Neural cell (in vitro differentiated cells): ENCODE measurements around the gene ATP1A1. TPM values are rescaled to one million over a fixed set of nuclear protein-coding genes. Genes with fewer than 3 reads are reported as not detected.

Source experiments
- H2AFZ ChIP-seq: fragments of 200-600, 300-800 bp; sonication (generic), shearing (Covaris generic); 2 replicates; pipeline ENCODE4 v1.6.0; 2014; ENCODE audit warnings: low read depth, mild to moderate bottlenecking, antibody characterized with exemption, low read length, moderate library complexity
- H3F3A ChIP-seq: fragments of 200-600 bp; shearing (Covaris generic); 2 replicates; pipeline ENCODE4 v1.6.1; 2016; ENCODE audit warnings: mild to moderate bottlenecking, moderate library complexity, mixed read lengths, antibody characterized with exemption, low read length; ENCODE audit not compliant: insufficient read depth, poor library complexity, severe bottlenecking
- H3K27ac ChIP-seq: fragments of 200-600, 300-800 bp; sonication (generic), shearing (Covaris generic); 2 replicates; pipeline ENCODE4 v1.5.1; 2014; ENCODE audit warnings: mild to moderate bottlenecking, low read length, moderate library complexity
- H3K27me3 ChIP-seq: fragments of 300-800, 200-600 bp; sonication (generic), shearing (Covaris generic); 2 replicates; pipeline ENCODE4 v1.6.0; 2014; ENCODE audit warnings: mild to moderate bottlenecking, low read depth, low read length, moderate library complexity; ENCODE audit not compliant: insufficient read depth
- H3K36me3 ChIP-seq: fragments of 300-800, 200-600 bp; sonication (generic), shearing (Covaris generic); 2 replicates; pipeline ENCODE4 v1.5.1; 2014; ENCODE audit warnings: mild to moderate bottlenecking, antibody characterized with exemption, low read length, moderate library complexity; ENCODE audit not compliant: insufficient read depth
- H3K4me2 ChIP-seq: fragments of 300-800, 200-600 bp; sonication (generic), shearing (Covaris generic); 2 replicates; pipeline ENCODE4 v1.6.0; 2014; ENCODE audit warnings: mild to moderate bottlenecking, low read length
- H3K4me3 ChIP-seq: fragments of 300-800, 200-600 bp; sonication (generic), shearing (Covaris generic); 2 replicates; pipeline ENCODE4 v1.5.1; 2014; ENCODE audit warnings: mild to moderate bottlenecking, low read length, moderate library complexity
- H3K79me2 ChIP-seq: fragments of 200-600 bp; shearing (Covaris generic); replicated peaks from 2 replicates; pipeline ENCODE4 v1.6.0; 2014; ENCODE audit warnings: mild to moderate bottlenecking, low read length, moderate library complexity; ENCODE audit not compliant: insufficient read depth
- H3K9ac ChIP-seq: fragments of 300-800, 200-600 bp; sonication (generic), shearing (Covaris generic); 2 replicates; pipeline ENCODE4 v1.6.1; 2016; ENCODE audit warnings: mild to moderate bottlenecking, low read length, mixed read lengths
- H3K9me2 ChIP-seq: fragments of 200-600 bp; shearing (Covaris generic); 2 replicates; pipeline ENCODE4 v1.6.1; 2016; ENCODE audit warnings: mild to moderate bottlenecking, low read length, mixed read lengths; ENCODE audit not compliant: insufficient read depth
- H3K9me3 ChIP-seq: fragments of 200-600, 300-800 bp; sonication (generic), shearing (Covaris generic); 2 replicates; pipeline ENCODE4 v1.6.1; 2016; ENCODE audit warnings: mild to moderate bottlenecking, mixed run types, low read length, moderate library complexity, mixed read lengths
- H4K20me1 ChIP-seq: fragments of 200-600 bp; shearing (Covaris generic); 2 replicates; pipeline ENCODE4 v1.6.1; 2016; ENCODE audit warnings: mild to moderate bottlenecking, mixed run types; ENCODE audit not compliant: insufficient read depth
- CTCF ChIP-seq: fragments of 450-650 bp; IDR thresholded peaks from 2 replicates; pipeline ENCODE4 v1.5.1; 2014; ENCODE audit warnings: antibody characterized with exemption, mild to moderate bottlenecking, moderate library complexity; ENCODE audit not compliant: poor library complexity, severe bottlenecking
- EP300 ChIP-seq: fragments of 450-650 bp; conservative IDR thresholded peaks from 2 replicates; pipeline ENCODE4 v1.6.1; 2014; ENCODE audit warnings: antibody characterized with exemption, mild to moderate bottlenecking, moderate library complexity; ENCODE audit not compliant: poor library complexity, severe bottlenecking
- EZH2 ChIP-seq: fragments of 200-600, 300-800 bp; shearing (Covaris generic), sonication (generic); IDR thresholded peaks from 2 replicates; pipeline ENCODE4 v1.6.1; 2014; ENCODE audit warnings: antibody characterized with exemption, low read length, borderline replicate concordance, mild to moderate bottlenecking; ENCODE audit not compliant: insufficient read depth, poor library complexity, severe bottlenecking
- MXI1 ChIP-seq: fragments of 450-650 bp; conservative IDR thresholded peaks from 2 replicates; pipeline ENCODE4 v1.6.1; 2014; ENCODE audit warnings: antibody characterized with exemption, mild to moderate bottlenecking; ENCODE audit not compliant: poor library complexity, severe bottlenecking
- POLR2AphosphoS5 ChIP-seq: IDR thresholded peaks from 2 replicates; pipeline ENCODE4 v1.6.1; 2012
- RAD21 ChIP-seq: fragments of 450-650 bp; conservative IDR thresholded peaks from 2 replicates; pipeline ENCODE4 v1.6.1; 2014; ENCODE audit warnings: antibody characterized with exemption, mild to moderate bottlenecking, moderate library complexity
- SMC3 ChIP-seq: fragments of 450-650 bp; conservative IDR thresholded peaks from 2 replicates; pipeline ENCODE4 v1.6.1; 2014; ENCODE audit warnings: antibody characterized with exemption, mild to moderate bottlenecking, moderate library complexity; ENCODE audit not compliant: poor library complexity
- TAF1 ChIP-seq: IDR thresholded peaks from 2 replicates; pipeline ENCODE4 v1.6.1; 2012; ENCODE audit warnings: low read depth
- polyA plus RNA-seq: library from polyadenylated mRNA; depleted of rRNA; stranded (reverse); fragments of >200 nt; gene quantifications from 2 replicates; pipeline ENCODE4 v1.2.3, GENCODE V29; 2014
- TF ChIP-seq, protein P1 (sequence below): IDR thresholded peaks from 2 replicates; pipeline ENCODE4 v1.6.1; 2012; ENCODE audit warnings: borderline replicate concordance

The ATP1A1 gene
- polyA plus RNA-seq, 1 donor from 2014 or later, result 44.2 TPM

- Histone ChIP-seq H4K20me1 (no peaks in the 10 kb centered on the region), H3K9me2 (no peaks in the 10 kb centered on the region), H3K4me3 (no peak overlapping the region), H3K36me3 (no peaks in the 10 kb centered on the region), H3F3A (no peaks in the 10 kb centered on the region), H3K27me3 (no peaks in the 10 kb centered on the region), H2AFZ (no peak overlapping the region), H3K4me2 (no peak overlapping the region), H3K27ac (no peak overlapping the region), H3K9ac (no peak overlapping the region), H3K79me2 (no peaks in the 10 kb centered on the region), H3K9me3 (no peaks in the 10 kb centered on the region)
- no peak for TF ChIP-seq MXI1
- TF ChIP-seq, protein P1, sequence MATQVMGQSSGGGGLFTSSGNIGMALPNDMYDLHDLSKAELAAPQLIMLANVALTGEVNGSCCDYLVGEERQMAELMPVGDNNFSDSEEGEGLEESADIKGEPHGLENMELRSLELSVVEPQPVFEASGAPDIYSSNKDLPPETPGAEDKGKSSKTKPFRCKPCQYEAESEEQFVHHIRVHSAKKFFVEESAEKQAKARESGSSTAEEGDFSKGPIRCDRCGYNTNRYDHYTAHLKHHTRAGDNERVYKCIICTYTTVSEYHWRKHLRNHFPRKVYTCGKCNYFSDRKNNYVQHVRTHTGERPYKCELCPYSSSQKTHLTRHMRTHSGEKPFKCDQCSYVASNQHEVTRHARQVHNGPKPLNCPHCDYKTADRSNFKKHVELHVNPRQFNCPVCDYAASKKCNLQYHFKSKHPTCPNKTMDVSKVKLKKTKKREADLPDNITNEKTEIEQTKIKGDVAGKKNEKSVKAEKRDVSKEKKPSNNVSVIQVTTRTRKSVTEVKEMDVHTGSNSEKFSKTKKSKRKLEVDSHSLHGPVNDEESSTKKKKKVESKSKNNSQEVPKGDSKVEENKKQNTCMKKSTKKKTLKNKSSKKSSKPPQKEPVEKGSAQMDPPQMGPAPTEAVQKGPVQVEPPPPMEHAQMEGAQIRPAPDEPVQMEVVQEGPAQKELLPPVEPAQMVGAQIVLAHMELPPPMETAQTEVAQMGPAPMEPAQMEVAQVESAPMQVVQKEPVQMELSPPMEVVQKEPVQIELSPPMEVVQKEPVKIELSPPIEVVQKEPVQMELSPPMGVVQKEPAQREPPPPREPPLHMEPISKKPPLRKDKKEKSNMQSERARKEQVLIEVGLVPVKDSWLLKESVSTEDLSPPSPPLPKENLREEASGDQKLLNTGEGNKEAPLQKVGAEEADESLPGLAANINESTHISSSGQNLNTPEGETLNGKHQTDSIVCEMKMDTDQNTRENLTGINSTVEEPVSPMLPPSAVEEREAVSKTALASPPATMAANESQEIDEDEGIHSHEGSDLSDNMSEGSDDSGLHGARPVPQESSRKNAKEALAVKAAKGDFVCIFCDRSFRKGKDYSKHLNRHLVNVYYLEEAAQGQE, result no peak
- no peak for TF ChIP-seq RAD21
- TF ChIP-seq EZH2, result no peak
- TF ChIP-seq POLR2AphosphoS5, result no peak
- TF ChIP-seq EP300, result no peak
- no peak for TF ChIP-seq CTCF
- TF ChIP-seq TAF1, result no peak
- TF ChIP-seq SMC3, result no peak
These were observed 38.9 kb downstream of the ATP1A1 start for GRCh38 chr1:116411784-116412479.

GRCh38 chr1:116412480-116412798 lies 39.4 kb downstream of the ATP1A1 start:
- H3F3A ChIP-seq, result no peaks in the 10 kb centered on the region
- H3K9me3 ChIP-seq, result no peaks in the 10 kb centered on the region
- H3K27me3 ChIP-seq, result no peaks in the 10 kb centered on the region
- TF ChIP-seq CTCF (no peak), TAF1 (no peak)
- TF ChIP-seq, protein P1, result no peak
- H4K20me1 ChIP-seq, result no peaks in the 10 kb centered on the region
- H3K4me3 ChIP-seq, result no peak overlapping the region
- H3K4me2 ChIP-seq, result no peak overlapping the region
- no peak overlapping the region for H3K9ac ChIP-seq
- no peaks in the 10 kb centered on the region for H3K79me2 ChIP-seq
- H3K36me3 ChIP-seq, result no peaks in the 10 kb centered on the region
- no peak overlapping the region for H3K27ac ChIP-seq
- no peaks in the 10 kb centered on the region for H3K9me2 ChIP-seq
- no peak overlapping the region for H2AFZ ChIP-seq
